Cardiac ventricle fibroblast (primary cell): ENCODE measurements around the gene HSPA1L. TPM values are rescaled to one million over a fixed set of nuclear protein-coding genes. Genes with fewer than 3 reads are reported as not detected.

Source experiments
- total RNA-seq: library from RNA; depleted of rRNA; stranded (reverse); fragments of >200 nt; gene quantifications from 2 replicates; pipeline ENCODE4 v1.2.3, GENCODE V29; 2015

The HSPA1L gene
- 0.62 and 1.7 TPM in 2 replicates for total RNA-seq

GRCh38 chr6:31815025-31815838, at the start of gene HSPA1L, which contains the start of gene HSPA1A:
Gene HSPA1L, minus strand, starts transcription at chr6:31815283. Its CDS starts 3,311 bp downstream, at chr6:31811972.
Gene HSPA1A, plus strand, starts transcription at chr6:31815543. Its CDS starts 214 bp downstream, at chr6:31815757.

GRCh38 chr6:31862344-31863235, 47.5 kb upstream of the HSPA1L start, which contains the start of gene NEU1:
Gene NEU1, minus strand, starts transcription at chr6:31862821. Its CDS starts 45 bp downstream, at chr6:31862776.

GRCh38 chr6:31827286-31828079, 12.4 kb upstream of the HSPA1L start, which contains the start of gene HSPA1B:
Gene HSPA1B, plus strand, starts transcription at chr6:31827738. Its CDS starts 213 bp downstream, at chr6:31827951.

GRCh38 chr6:31806470-31807272, 8.4 kb downstream of the HSPA1L start, which contains the start of gene LSM2:
Gene LSM2, minus strand, starts transcription at chr6:31806966. Its CDS starts 209 bp downstream, at chr6:31806757.

GRCh38 chr6:31795616-31796298, 19.3 kb downstream of the HSPA1L start, which contains the start of gene VARS1:
Gene VARS1, minus strand, starts transcription at chr6:31795752. Its CDS starts 535 bp downstream, at chr6:31795217.

GRCh38 chr6:31776989-31777666, 38.0 kb downstream of the HSPA1L start, which contains the start of gene VWA7:
Gene VWA7, minus strand, starts transcription at chr6:31777328. Its CDS starts 549 bp downstream, at chr6:31776779.

GRCh38 chr6:31762356-31762755, 52.7 kb downstream of the HSPA1L start, which contains the start of gene SAPCD1:
Gene SAPCD1, plus strand, starts transcription at chr6:31762656. Its CDS starts 399 bp downstream, at chr6:31763055.

Other genes starting within 250 kb of the HSPA1L start
- not detected in 2 replicates for gene LTA, start 243.0 kb downstream of the HSPA1L start, total RNA-seq
- gene TNF, start 239.7 kb downstream of the HSPA1L start, total RNA-seq = not detected in 2 replicates
- gene LTB, start 232.9 kb downstream of the HSPA1L start, total RNA-seq = not detected in 2 replicates
- gene LST1, start 229.0 kb downstream of the HSPA1L start, total RNA-seq = not detected in 2 replicates
- gene NCR3, start 222.3 kb downstream of the HSPA1L start, total RNA-seq = not detected in 2 replicates
- gene AIF1, start 200.0 kb downstream of the HSPA1L start, total RNA-seq = not detected in 2 replicates
- 66.0 and 73.3 TPM in 2 replicates for gene PRRC2A, start 194.6 kb downstream of the HSPA1L start, total RNA-seq
- 169 and 177 TPM in 2 replicates for gene BAG6, start 162.6 kb downstream of the HSPA1L start, total RNA-seq
- 2.0 and 2.3 TPM in 2 replicates for gene APOM, start 159.4 kb downstream of the HSPA1L start, total RNA-seq
- gene C6orf47, start 154.5 kb downstream of the HSPA1L start, total RNA-seq = 18.5 and 21.9 TPM in 2 replicates
- gene GPANK1, start 150.3 kb downstream of the HSPA1L start, total RNA-seq = 21.4 and 23.7 TPM in 2 replicates
- 208 and 235 TPM in 2 replicates for gene CSNK2B, start 149.2 kb downstream of the HSPA1L start, total RNA-seq
- gene LY6G5B, start 145.3 kb downstream of the HSPA1L start, total RNA-seq = 0.44 and 0.50 TPM in 2 replicates
- 0.34 TPM in 1 of 2 replicates, not detected in the other for gene LY6G5C, start 134.2 kb downstream of the HSPA1L start, total RNA-seq
- gene ABHD16A, start 112.0 kb downstream of the HSPA1L start, total RNA-seq = 19.1 and 24.3 TPM in 2 replicates
- not detected in 2 replicates for gene LY6G6F, start 108.4 kb downstream of the HSPA1L start, total RNA-seq
- gene LY6G6D, start 99.9 kb downstream of the HSPA1L start, total RNA-seq = not detected in 2 replicates
- gene LY6G6C, start 93.5 kb downstream of the HSPA1L start, total RNA-seq = not detected in 2 replicates
- 0.06 TPM in 1 of 2 replicates, not detected in the other for gene MPIG6B, start 91.9 kb downstream of the HSPA1L start, total RNA-seq
- 48.5 and 60.7 TPM in 2 replicates for gene DDAH2, start 86.0 kb downstream of the HSPA1L start, total RNA-seq
- 293 and 305 TPM in 2 replicates for gene CLIC1, start 78.8 kb downstream of the HSPA1L start, total RNA-seq
- 1.6 and 4.2 TPM in 2 replicates for gene MSH5, start 75.3 kb downstream of the HSPA1L start, total RNA-seq
- 0.44 and 0.50 TPM in 2 replicates for gene SAPCD1, start 52.6 kb downstream of the HSPA1L start, total RNA-seq
- gene VWA7, start 38.0 kb downstream of the HSPA1L start, total RNA-seq = 0.10 and 0.12 TPM in 2 replicates
- 54.7 and 63.3 TPM in 2 replicates for gene VARS1, start 19.5 kb downstream of the HSPA1L start, total RNA-seq
- 36.0 and 38.2 TPM in 2 replicates for gene LSM2, start 8.3 kb downstream of the HSPA1L start, total RNA-seq
- 93.9 and 97.6 TPM in 2 replicates for gene HSPA1A, start 260 bp upstream of the HSPA1L start, total RNA-seq
- gene HSPA1B, start 12.5 kb upstream of the HSPA1L start, total RNA-seq = 101 and 110 TPM in 2 replicates
- gene NEU1, start 47.5 kb upstream of the HSPA1L start, total RNA-seq = 36.7 and 43.2 TPM in 2 replicates
- gene SLC44A4, start 63.7 kb upstream of the HSPA1L start, total RNA-seq = not detected in 2 replicates
- 29.5 and 47.8 TPM in 2 replicates for gene EHMT2, start 82.4 kb upstream of the HSPA1L start, total RNA-seq
- 2.1 and 2.5 TPM in 2 replicates for gene ZBTB12, start 86.8 kb upstream of the HSPA1L start, total RNA-seq
- gene C2, start 112.4 kb upstream of the HSPA1L start, total RNA-seq = 10.4 and 16.9 TPM in 2 replicates
- gene CFB, start 130.8 kb upstream of the HSPA1L start, total RNA-seq = 47.7 and 56.5 TPM in 2 replicates
- 55.8 and 57.5 TPM in 2 replicates for gene NELFE, start 143.7 kb upstream of the HSPA1L start, total RNA-seq
- 24.6 and 28.9 TPM in 2 replicates for gene SKIC2, start 143.9 kb upstream of the HSPA1L start, total RNA-seq
- gene DXO, start 156.9 kb upstream of the HSPA1L start, total RNA-seq = 11.5 and 15.8 TPM in 2 replicates
- 39.7 and 65.0 TPM in 2 replicates for gene C4A, start 166.8 kb upstream of the HSPA1L start, total RNA-seq
- gene C4B, start 199.5 kb upstream of the HSPA1L start, total RNA-seq = 25.2 and 46.6 TPM in 2 replicates
- 0.15 TPM in 1 of 2 replicates, not detected in the other for gene CYP21A2, start 223.1 kb upstream of the HSPA1L start, total RNA-seq